ENCODE measurements around the gene HDAC11. TPM values are rescaled to one million over a fixed set of nuclear protein-coding genes. Genes with fewer than 3 reads are reported as not detected.

Gene HDAC11
- total and polyA plus RNA-seq, 2 of the 13 experiments (the other 11 are each of a cell fraction or from before 2014, with no cell fraction given) = 13.7 to 33.1 TPM

DNA sequence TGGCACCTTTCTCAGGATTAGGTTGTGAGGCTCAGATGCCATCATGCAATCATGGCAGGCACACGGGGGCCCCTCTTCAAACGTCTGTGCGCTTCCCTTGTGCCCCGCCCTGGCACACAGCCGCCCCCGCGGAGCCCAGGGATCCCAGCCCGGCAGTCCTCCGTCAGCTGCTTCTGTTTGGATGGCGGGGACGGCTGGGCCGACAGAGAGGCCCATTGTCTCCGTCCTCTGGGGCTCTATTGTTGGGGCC, 849 bp upstream of the HDAC11 start (continued):
- TF ChIP-seq, protein P1, sequence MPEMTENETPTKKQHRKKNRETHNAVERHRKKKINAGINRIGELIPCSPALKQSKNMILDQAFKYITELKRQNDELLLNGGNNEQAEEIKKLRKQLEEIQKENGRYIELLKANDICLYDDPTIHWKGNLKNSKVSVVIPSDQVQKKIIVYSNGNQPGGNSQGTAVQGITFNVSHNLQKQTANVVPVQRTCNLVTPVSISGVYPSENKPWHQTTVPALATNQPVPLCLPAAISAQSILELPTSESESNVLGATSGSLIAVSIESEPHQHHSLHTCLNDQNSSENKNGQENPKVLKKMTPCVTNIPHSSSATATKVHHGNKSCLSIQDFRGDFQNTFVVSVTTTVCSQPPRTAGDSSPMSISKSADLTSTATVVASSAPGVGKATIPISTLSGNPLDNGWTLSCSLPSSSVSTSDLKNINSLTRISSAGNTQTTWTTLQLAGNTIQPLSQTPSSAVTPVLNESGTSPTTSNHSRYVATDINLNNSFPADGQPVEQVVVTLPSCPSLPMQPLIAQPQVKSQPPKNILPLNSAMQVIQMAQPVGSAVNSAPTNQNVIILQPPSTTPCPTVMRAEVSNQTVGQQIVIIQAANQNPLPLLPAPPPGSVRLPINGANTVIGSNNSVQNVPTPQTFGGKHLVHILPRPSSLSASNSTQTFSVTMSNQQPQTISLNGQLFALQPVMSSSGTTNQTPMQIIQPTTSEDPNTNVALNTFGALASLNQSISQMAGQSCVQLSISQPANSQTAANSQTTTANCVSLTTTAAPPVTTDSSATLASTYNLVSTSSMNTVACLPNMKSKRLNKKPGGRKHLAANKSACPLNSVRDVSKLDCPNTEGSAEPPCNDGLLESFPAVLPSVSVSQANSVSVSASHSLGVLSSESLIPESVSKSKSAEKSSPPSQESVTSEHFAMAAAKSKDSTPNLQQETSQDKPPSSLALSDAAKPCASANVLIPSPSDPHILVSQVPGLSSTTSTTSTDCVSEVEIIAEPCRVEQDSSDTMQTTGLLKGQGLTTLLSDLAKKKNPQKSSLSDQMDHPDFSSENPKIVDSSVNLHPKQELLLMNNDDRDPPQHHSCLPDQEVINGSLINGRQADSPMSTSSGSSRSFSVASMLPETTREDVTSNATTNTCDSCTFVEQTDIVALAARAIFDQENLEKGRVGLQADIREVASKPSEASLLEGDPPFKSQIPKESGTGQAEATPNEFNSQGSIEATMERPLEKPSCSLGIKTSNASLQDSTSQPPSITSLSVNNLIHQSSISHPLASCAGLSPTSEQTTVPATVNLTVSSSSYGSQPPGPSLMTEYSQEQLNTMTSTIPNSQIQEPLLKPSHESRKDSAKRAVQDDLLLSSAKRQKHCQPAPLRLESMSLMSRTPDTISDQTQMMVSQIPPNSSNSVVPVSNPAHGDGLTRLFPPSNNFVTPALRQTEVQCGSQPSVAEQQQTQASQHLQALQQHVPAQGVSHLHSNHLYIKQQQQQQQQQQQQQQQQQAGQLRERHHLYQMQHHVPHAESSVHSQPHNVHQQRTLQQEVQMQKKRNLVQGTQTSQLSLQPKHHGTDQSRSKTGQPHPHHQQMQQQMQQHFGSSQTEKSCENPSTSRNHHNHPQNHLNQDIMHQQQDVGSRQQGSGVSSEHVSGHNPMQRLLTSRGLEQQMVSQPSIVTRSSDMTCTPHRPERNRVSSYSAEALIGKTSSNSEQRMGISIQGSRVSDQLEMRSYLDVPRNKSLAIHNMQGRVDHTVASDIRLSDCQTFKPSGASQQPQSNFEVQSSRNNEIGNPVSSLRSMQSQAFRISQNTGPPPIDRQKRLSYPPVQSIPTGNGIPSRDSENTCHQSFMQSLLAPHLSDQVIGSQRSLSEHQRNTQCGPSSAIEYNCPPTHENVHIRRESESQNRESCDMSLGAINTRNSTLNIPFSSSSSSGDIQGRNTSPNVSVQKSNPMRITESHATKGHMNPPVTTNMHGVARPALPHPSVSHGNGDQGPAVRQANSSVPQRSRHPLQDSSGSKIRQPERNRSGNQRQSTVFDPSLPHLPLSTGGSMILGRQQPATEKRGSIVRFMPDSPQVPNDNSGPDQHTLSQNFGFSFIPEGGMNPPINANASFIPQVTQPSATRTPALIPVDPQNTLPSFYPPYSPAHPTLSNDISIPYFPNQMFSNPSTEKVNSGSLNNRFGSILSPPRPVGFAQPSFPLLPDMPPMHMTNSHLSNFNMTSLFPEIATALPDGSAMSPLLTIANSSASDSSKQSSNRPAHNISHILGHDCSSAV (CRISPR knock-in tag; IDR thresholded peaks at IDR 0.05; ENCODE audit: borderline replicate concordance) = no peak
- TF ChIP-seq, protein P2, sequence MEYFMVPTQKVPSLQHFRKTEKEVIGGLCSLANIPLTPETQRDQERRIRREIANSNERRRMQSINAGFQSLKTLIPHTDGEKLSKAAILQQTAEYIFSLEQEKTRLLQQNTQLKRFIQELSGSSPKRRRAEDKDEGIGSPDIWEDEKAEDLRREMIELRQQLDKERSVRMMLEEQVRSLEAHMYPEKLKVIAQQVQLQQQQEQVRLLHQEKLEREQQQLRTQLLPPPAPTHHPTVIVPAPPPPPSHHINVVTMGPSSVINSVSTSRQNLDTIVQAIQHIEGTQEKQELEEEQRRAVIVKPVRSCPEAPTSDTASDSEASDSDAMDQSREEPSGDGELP (IDR thresholded peaks at IDR 0.05; ENCODE audit: borderline replicate concordance, low read depth) = peak; percentile 68; the same call in 1 of the 2 replicates
- 0 out of 2 replicates have a peak, but pooled peaks have one; percentile 22 for TF ChIP-seq ZNF776 (CRISPR knock-in tag; IDR thresholded peaks at IDR 0.05)
- TF ChIP-seq, protein P3, sequence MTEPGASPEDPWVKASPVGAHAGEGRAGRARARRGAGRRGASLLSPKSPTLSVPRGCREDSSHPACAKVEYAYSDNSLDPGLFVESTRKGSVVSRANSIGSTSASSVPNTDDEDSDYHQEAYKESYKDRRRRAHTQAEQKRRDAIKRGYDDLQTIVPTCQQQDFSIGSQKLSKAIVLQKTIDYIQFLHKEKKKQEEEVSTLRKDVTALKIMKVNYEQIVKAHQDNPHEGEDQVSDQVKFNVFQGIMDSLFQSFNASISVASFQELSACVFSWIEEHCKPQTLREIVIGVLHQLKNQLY (CRISPR knock-in tag; IDR thresholded peaks at IDR 0.05) = no peak
- peak; percentile 29; the same call in 1 of the 2 replicates for TF ChIP-seq GATAD2A (CRISPR knock-in tag; IDR thresholded peaks at IDR 0.05)
- TF ChIP-seq, protein P4, sequence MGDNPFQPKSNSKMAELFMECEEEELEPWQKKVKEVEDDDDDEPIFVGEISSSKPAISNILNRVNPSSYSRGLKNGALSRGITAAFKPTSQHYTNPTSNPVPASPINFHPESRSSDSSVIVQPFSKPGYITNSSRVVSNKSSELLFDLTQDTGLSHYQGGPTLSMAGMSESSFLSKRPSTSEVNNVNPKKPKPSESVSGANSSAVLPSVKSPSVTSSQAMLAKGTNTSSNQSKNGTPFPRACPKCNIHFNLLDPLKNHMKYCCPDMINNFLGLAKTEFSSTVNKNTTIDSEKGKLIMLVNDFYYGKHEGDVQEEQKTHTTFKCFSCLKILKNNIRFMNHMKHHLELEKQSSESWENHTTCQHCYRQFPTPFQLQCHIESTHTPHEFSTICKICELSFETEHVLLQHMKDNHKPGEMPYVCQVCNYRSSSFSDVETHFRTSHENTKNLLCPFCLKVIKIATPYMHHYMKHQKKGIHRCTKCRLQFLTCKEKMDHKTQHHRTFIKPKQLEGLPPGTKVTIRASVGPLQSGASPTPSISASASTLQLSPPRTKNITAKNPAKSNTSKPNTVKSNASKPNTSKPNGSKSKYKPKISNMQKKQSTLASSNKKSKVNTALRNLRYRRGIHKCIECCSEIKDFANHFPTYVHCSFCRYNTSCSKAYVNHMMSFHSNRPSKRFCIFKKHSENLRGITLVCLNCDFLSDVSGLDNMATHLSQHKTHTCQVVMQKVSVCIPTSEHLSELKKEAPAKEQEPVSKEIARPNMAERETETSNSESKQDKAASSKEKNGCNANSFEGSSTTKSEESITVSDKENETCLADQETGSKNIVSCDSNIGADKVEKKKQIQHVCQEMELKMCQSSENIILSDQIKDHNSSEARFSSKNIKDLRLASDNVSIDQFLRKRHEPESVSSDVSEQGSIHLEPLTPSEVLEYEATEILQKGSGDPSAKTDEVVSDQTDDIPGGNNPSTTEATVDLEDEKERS (CRISPR knock-in tag; IDR thresholded peaks at IDR 0.05) = peak; percentile 33; the same call in 1 of the 2 replicates
- 0 out of 2 replicates have a peak, but pooled peaks have one; percentile 0 for TF ChIP-seq ZNF430 (CRISPR knock-in tag; IDR thresholded peaks at IDR 0.05)
- TF ChIP-seq ZNF619 (CRISPR knock-in tag; IDR thresholded peaks at IDR 0.05) = 0 out of 2 replicates have a peak, but pooled peaks have one; percentile 27
- no peak for TF ChIP-seq ZZZ3 (CRISPR knock-in tag; IDR thresholded peaks at IDR 0.05; ENCODE audit: borderline replicate concordance)
- TF ChIP-seq CREB1 (IDR thresholded peaks at IDR 0.05) = no peak
- TF ChIP-seq CREB1 (CRISPR knock-in tag; IDR thresholded peaks at IDR 0.05) = no peak
- TF ChIP-seq, protein P5, sequence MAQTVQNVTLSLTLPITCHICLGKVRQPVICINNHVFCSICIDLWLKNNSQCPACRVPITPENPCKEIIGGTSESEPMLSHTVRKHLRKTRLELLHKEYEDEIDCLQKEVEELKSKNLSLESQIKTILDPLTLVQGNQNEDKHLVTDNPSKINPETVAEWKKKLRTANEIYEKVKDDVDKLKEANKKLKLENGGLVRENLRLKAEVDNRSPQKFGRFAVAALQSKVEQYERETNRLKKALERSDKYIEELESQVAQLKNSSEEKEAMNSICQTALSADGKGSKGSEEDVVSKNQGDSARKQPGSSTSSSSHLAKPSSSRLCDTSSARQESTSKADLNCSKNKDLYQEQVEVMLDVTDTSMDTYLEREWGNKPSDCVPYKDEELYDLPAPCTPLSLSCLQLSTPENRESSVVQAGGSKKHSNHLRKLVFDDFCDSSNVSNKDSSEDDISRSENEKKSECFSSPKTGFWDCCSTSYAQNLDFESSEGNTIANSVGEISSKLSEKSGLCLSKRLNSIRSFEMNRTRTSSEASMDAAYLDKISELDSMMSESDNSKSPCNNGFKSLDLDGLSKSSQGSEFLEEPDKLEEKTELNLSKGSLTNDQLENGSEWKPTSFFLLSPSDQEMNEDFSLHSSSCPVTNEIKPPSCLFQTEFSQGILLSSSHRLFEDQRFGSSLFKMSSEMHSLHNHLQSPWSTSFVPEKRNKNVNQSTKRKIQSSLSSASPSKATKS (CRISPR knock-in tag; IDR thresholded peaks at IDR 0.05) = no peak
- no peak for TF ChIP-seq PHB2 (IDR thresholded peaks at IDR 0.05; ENCODE audit: partially characterized antibody)
- TF ChIP-seq, protein P6, sequence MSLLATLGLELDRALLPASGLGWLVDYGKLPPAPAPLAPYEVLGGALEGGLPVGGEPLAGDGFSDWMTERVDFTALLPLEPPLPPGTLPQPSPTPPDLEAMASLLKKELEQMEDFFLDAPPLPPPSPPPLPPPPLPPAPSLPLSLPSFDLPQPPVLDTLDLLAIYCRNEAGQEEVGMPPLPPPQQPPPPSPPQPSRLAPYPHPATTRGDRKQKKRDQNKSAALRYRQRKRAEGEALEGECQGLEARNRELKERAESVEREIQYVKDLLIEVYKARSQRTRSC (CRISPR knock-in tag; IDR thresholded peaks at IDR 0.05; ENCODE audit: low read depth) = 0 out of 2 replicates have a peak, but pooled peaks have one; percentile 46
- peak; percentile 75; the same call in 1 of the 2 replicates for TF ChIP-seq MEIS1 (CRISPR knock-in tag; IDR thresholded peaks at IDR 0.05; ENCODE audit: borderline replicate concordance)

Data from HepG2 (cell line).